Endodermal cell (in vitro differentiated cells): ENCODE results near the gene PPP2R1B. TPM values are rescaled to one million over a fixed set of nuclear protein-coding genes. Genes with fewer than 3 reads are reported as not detected.

Source experiments
- DNase-seq: peaks from one replicate; pipeline ENCODE4 v3.0.0-alpha.2; 2017
- H3K27ac ChIP-seq: 2 replicates; pipeline ENCODE4 v1.5.1; 2013; ENCODE audit warnings: mild to moderate bottlenecking, low read depth, low read length, moderate library complexity
- H3K27me3 ChIP-seq: 2 replicates; pipeline ENCODE4 v1.6.1; 2013; ENCODE audit warnings: mild to moderate bottlenecking, low read length, moderate library complexity; ENCODE audit not compliant: insufficient read depth, control insufficient read depth, poor library complexity, severe bottlenecking
- H3K36me3 ChIP-seq: 2 replicates; pipeline ENCODE4 v1.7.0; 2013; ENCODE audit warnings: mild to moderate bottlenecking, low read length, moderate library complexity; ENCODE audit not compliant: control insufficient read depth, insufficient read depth
- H3K4me1 ChIP-seq: one replicate; pipeline ENCODE4 v1.7.0; 2013; ENCODE audit warnings: low read length; ENCODE audit not compliant: control insufficient read depth, insufficient read depth
- H3K4me3 ChIP-seq: 2 replicates; pipeline ENCODE4 v1.5.1; 2013; ENCODE audit warnings: mild to moderate bottlenecking, low read length, moderate library complexity
- H3K9ac ChIP-seq: 2 replicates; pipeline ENCODE4 v1.6.1; 2013; ENCODE audit warnings: mild to moderate bottlenecking, low read length, moderate library complexity; ENCODE audit not compliant: poor library complexity, severe bottlenecking; ENCODE audit errors: extremely low read depth
- H3K9me3 ChIP-seq: 2 replicates; pipeline ENCODE4 v1.6.1; 2013; ENCODE audit warnings: mild to moderate bottlenecking, low read length, moderate library complexity; ENCODE audit not compliant: control insufficient read depth
- H3K27ac Mint-ChIP-seq: 2 replicates; pipeline ENCODE4 v1.8.0; 2020; ENCODE audit warnings: mixed read lengths
- H3K27me3 Mint-ChIP-seq: 2 replicates; pipeline ENCODE4 v1.8.0; 2021; ENCODE audit warnings: mild to moderate bottlenecking, mixed read lengths; ENCODE audit not compliant: insufficient read depth
- H3K36me3 Mint-ChIP-seq: 2 replicates; pipeline ENCODE4 v1.8.0; 2020; ENCODE audit warnings: low read depth, mixed read lengths
- H3K4me1 Mint-ChIP-seq: 2 replicates; pipeline ENCODE4 v1.8.0; 2020; ENCODE audit warnings: mixed read lengths
- H3K4me3 Mint-ChIP-seq: 2 replicates; pipeline ENCODE4 v1.8.0; 2020; ENCODE audit warnings: mild to moderate bottlenecking, moderate library complexity, mixed read lengths
- H3K9me3 Mint-ChIP-seq: 2 replicates; pipeline ENCODE4 v1.8.0; 2020; ENCODE audit warnings: mild to moderate bottlenecking, mixed read lengths
- CTCF ChIP-seq: fragments of 200-600 bp; sonication (generic); conservative IDR thresholded peaks from 2 replicates; pipeline ENCODE4 v1.5.0; 2021; ENCODE audit warnings: antibody characterized with exemption, mild to moderate bottlenecking
- WGBS, 2 experiments: methylation state at CpG; one replicate each; pipeline versions ENCODE4 v1.1.5 to v1.1.7; 2013; ENCODE audit warnings: missing lambda C conversion rate in 2 of 2, mixed read lengths in 1 of 2; ENCODE audit not compliant: insufficient coverage in 1 of 2, insufficient read length in 1 of 2; 5-methylcytosine and 5-hydroxymethylcytosine counted together
- total RNA-seq, 2 donors: library from RNA; stranded (reverse); fragmentation: NEBNext Ultra II Directional in 1 of 2; extraction: Animal tissue kit (Norgen Biotek cat#: 25700) in 1 of 2; gene quantifications; 2 replicates in 1 of 2; 3 replicates in 1 of 2; pipeline ENCODE4 v1.2.1, GENCODE V29; 2021

The PPP2R1B gene
- total RNA-seq, 2 donors from 2014 or later: 70.0 to 89.7 TPM

GRCh38 chr11:111796696-111797095 lies 30.5 kb upstream of the PPP2R1B start:
- H3K36me3 Mint-ChIP-seq: peaks cover 17% of the 10 kb centered on the region

GRCh38 chr11:111795334-111795985 lies 29.3 kb upstream of the PPP2R1B start:
- 93 to 97% methylated on average over 7 of the region's 7 CpGs for WGBS, 2 experiments
- DNase-seq: no peak
- no peaks in the 10 kb centered on the region for H3K4me1 ChIP-seq
- no peaks in the 10 kb centered on the region for H3K9me3 Mint-ChIP-seq
- no peaks in the 10 kb centered on the region for H3K27me3 Mint-ChIP-seq
- H3K4me3 ChIP-seq: no peak overlapping the region
- H3K36me3 ChIP-seq: peaks cover 6% of the 10 kb centered on the region
- H3K27ac ChIP-seq: no peak overlapping the region
- no peak overlapping the region for H3K27ac Mint-ChIP-seq
- H3K4me1 Mint-ChIP-seq: peaks cover 4% of the 10 kb centered on the region
- H3K4me3 Mint-ChIP-seq: no peak overlapping the region
- H3K9me3 ChIP-seq: no peaks in the 10 kb centered on the region
- H3K36me3 Mint-ChIP-seq: peaks cover 14% of the 10 kb centered on the region
- no peaks in the 10 kb centered on the region for H3K27me3 ChIP-seq
- H3K9ac ChIP-seq: no peak overlapping the region
- TF ChIP-seq CTCF: no peak

More at GRCh38 chr11:111796696-111797095, 30.5 kb upstream of the PPP2R1B start:
- Mint-ChIP-seq H3K4me1 (peaks cover 6% of the 10 kb centered on the region), H3K4me3 (no peak overlapping the region), H3K9me3 (no peaks in the 10 kb centered on the region), H3K27me3 (no peaks in the 10 kb centered on the region), H3K27ac (no peak overlapping the region)
- DNase-seq: no peak
- H3K4me3 ChIP-seq: no peak overlapping the region
- no peak overlapping the region for H3K27ac ChIP-seq
- H3K9ac ChIP-seq: no peak overlapping the region
- H3K36me3 ChIP-seq: peaks cover 6% of the 10 kb centered on the region
- no peaks in the 10 kb centered on the region for H3K9me3 ChIP-seq
- no peaks in the 10 kb centered on the region for H3K27me3 ChIP-seq
- H3K4me1 ChIP-seq: no peaks in the 10 kb centered on the region
- no peak for TF ChIP-seq CTCF
- WGBS, 2 experiments: 95 to 100% methylated on average over 1 to 3 of the region's 3 CpGs

GRCh38 chr11:111793863-111794262 lies 27.7 kb upstream of the PPP2R1B start:
- H3K9me3 Mint-ChIP-seq: no peaks in the 10 kb centered on the region
- peaks cover 9% of the 10 kb centered on the region for H3K36me3 Mint-ChIP-seq
- 89 to 90% methylated on average over 5 of the region's 5 CpGs for WGBS, 2 experiments
- peaks cover 6% of the 10 kb centered on the region for H3K36me3 ChIP-seq
- no peaks in the 10 kb centered on the region for H3K9me3 ChIP-seq
- TF ChIP-seq CTCF: no peak
- no peaks in the 10 kb centered on the region for H3K4me1 ChIP-seq
- no peaks in the 10 kb centered on the region for H3K27me3 Mint-ChIP-seq
- no peaks in the 10 kb centered on the region for H3K27me3 ChIP-seq
- peaks cover 4% of the 10 kb centered on the region for H3K4me1 Mint-ChIP-seq
- DNase-seq: no peak
- no peak overlapping the region for H3K27ac ChIP-seq
- H3K4me3 ChIP-seq: no peak overlapping the region
- no peak overlapping the region for H3K27ac Mint-ChIP-seq
- H3K4me3 Mint-ChIP-seq: no peak overlapping the region
- H3K9ac ChIP-seq: no peak overlapping the region
